Spleen (tissue), 7 donors: ENCODE measurements around the gene CPSF4L.

Source experiments
- POLR2A ChIP-seq, 3 donors: fragments of 450-650 bp; IDR thresholded peaks; one replicate each; pipeline ENCODE4 v1.5.1; 2017; ENCODE audit warnings: antibody characterized with exemption in 3 of 3, mild to moderate bottlenecking in 1 of 3
- TF ChIP-seq, protein P1 (sequence below), 11 experiments: fragments of 200-600 bp in 7 of 11; fragments of 450-650 bp in 4 of 11; sonication (generic) in 4 of 11; IDR thresholded peaks in 8 of 11; conservative IDR thresholded peaks in 3 of 11; 1 replicate in 7 of 11; 2 replicates in 4 of 11; pipeline versions ENCODE4 v1.4.0 to v1.8.0; 2016 to 2021; ENCODE audit warnings: antibody characterized with exemption in 11 of 11, inconsistent platforms in 4 of 11, mild to moderate bottlenecking in 1 of 11
- donor health status: DM: no; HTN: no; CAD: no; lungs with moderate emphysema.
- donor health status: DM: no; HTN: no; CAD: no.
- donor health status: DM: no; HTN: no; CAD: no.

DNA sequence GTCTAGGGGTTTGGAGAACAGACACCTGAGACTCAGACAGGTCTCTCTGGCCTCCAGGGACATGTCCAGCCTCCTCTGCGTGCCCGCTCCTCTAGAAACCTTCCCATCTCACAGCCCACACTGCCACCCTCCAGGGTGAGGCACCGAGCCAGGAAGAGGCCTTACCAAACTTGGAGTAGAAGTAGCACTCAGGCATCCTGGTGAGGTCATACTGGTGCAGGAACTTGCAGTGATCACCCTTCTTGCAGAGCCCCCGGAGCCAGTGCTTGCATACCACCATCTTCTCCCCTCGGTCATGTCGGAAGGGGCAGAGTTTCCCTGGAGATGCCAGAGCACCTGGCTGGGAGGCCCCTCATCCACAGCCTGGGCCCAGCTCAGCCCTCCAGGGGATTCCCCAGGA lies 4.2 kb downstream of the CPSF4L start:
- TF ChIP-seq, protein P1, sequence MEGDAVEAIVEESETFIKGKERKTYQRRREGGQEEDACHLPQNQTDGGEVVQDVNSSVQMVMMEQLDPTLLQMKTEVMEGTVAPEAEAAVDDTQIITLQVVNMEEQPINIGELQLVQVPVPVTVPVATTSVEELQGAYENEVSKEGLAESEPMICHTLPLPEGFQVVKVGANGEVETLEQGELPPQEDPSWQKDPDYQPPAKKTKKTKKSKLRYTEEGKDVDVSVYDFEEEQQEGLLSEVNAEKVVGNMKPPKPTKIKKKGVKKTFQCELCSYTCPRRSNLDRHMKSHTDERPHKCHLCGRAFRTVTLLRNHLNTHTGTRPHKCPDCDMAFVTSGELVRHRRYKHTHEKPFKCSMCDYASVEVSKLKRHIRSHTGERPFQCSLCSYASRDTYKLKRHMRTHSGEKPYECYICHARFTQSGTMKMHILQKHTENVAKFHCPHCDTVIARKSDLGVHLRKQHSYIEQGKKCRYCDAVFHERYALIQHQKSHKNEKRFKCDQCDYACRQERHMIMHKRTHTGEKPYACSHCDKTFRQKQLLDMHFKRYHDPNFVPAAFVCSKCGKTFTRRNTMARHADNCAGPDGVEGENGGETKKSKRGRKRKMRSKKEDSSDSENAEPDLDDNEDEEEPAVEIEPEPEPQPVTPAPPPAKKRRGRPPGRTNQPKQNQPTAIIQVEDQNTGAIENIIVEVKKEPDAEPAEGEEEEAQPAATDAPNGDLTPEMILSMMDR (IDR thresholded peaks at IDR 0.05 in 8 of 11, conservative IDR thresholded peaks at IDR 0.05 in 3 of 11): no peak
- TF ChIP-seq POLR2A (IDR thresholded peaks at IDR 0.05): no peak
